Measurements from ENCODE around the gene KCNQ5. TPM values are rescaled to one million over a fixed set of nuclear protein-coding genes. Genes with fewer than 3 reads are reported as not detected.

Gene KCNQ5
- total and polyA plus RNA-seq, 2 of the 8 experiments (the other 6 are each of a cell fraction or from before 2014, with no cell fraction given), result 0.83 to 1.2 TPM

- TF ChIP-seq, protein P1, sequence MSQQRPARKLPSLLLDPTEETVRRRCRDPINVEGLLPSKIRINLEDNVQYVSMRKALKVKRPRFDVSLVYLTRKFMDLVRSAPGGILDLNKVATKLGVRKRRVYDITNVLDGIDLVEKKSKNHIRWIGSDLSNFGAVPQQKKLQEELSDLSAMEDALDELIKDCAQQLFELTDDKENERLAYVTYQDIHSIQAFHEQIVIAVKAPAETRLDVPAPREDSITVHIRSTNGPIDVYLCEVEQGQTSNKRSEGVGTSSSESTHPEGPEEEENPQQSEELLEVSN (IDR thresholded peaks at IDR 0.05), result no peak
- TF ChIP-seq YY1 (IDR thresholded peaks at IDR 0.05; ENCODE audit: low read depth, low read length) (no peak), CHD2 (IDR thresholded peaks at IDR 0.05; ENCODE audit: low read length) (no peak), FOSL1 (IDR thresholded peaks at IDR 0.05; ENCODE audit: insufficient read depth, low read depth, low read length) (no peak), SIRT6 (IDR thresholded peaks at IDR 0.05; ENCODE audit: low read length) (no peak)
Observed at GRCh38 chr6:73078908-73079610, 457.2 kb downstream of the KCNQ5 start (continued).

All from H1 (cell line).